ENCODE results near the gene EPB41L5. TPM values are rescaled to one million over a fixed set of nuclear protein-coding genes. Genes with fewer than 3 reads are reported as not detected.

The EPB41L5 gene
- total RNA-seq, 2 donors from 2014 or later: 44.9 to 51.0 TPM

DNA sequence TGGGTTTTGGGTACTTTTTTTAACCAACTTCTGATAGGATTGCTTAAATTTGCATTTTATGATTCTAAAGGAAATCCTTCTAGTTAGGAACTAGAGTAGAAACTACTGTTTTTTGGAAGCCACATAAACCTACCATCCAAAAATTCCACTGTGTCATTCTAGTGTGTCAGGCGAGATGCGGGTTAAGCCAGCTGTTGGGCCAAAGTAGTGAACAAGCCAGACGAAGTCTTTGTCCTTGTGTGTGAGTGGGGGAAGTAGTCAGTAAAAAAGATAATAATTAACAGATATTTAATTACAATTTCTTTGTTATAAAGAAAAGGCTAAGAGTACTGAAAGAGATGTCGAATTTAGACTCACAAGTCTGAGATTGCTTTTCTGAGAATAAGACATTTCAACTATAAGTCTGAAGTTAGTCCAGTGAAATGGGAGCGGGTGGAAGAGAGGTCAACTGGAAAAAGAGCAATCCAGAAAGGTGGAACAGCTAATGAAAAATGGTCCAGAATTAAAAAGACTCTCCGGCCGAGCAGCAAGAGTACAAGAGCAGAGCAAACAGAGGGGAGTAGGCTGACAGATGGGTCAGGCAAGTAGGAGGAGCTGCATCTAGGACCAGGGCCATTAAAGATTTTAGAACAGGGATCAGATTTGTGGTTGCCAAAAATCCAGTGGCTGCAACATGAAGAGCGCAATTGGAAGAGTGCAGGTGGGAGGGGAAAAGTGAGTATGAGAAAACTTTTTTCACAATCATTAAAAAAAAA, 1.5 kb downstream of the EPB41L5 start:
- peaks cover 17% of the 10 kb centered on the region for H3K36me3 Mint-ChIP-seq (ENCODE audit: low read depth)
- DNase-seq: no peak
- TF ChIP-seq, protein P1, sequence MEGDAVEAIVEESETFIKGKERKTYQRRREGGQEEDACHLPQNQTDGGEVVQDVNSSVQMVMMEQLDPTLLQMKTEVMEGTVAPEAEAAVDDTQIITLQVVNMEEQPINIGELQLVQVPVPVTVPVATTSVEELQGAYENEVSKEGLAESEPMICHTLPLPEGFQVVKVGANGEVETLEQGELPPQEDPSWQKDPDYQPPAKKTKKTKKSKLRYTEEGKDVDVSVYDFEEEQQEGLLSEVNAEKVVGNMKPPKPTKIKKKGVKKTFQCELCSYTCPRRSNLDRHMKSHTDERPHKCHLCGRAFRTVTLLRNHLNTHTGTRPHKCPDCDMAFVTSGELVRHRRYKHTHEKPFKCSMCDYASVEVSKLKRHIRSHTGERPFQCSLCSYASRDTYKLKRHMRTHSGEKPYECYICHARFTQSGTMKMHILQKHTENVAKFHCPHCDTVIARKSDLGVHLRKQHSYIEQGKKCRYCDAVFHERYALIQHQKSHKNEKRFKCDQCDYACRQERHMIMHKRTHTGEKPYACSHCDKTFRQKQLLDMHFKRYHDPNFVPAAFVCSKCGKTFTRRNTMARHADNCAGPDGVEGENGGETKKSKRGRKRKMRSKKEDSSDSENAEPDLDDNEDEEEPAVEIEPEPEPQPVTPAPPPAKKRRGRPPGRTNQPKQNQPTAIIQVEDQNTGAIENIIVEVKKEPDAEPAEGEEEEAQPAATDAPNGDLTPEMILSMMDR (conservative IDR thresholded peaks at IDR 0.05): no peak

DNA sequence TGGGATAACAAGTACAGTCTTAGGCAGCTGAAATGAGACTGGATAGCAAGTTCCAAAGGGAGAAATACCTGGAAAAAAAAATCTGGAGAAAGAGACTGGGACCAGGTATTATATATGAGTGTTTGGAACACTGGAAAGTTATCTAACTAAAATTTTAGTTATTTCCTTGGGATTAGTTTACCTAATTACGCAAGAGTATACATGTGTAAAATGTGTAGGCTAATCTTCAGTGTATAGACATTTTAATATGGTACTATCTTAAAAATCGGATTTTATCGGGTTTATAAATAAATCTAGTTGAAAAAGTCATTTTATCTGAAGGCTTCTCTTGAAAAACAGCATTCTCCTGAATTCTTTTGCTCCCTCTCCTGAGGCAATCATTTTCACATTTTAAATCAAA, 3.9 kb downstream of the EPB41L5 start:
- no peaks in the 10 kb centered on the region for H3K27me3 ChIP-seq (ENCODE audit: control insufficient read depth, insufficient read depth, low read length, poor library complexity, severe bottlenecking)
- Mint-ChIP-seq H3K36me3 (ENCODE audit: low read depth) (peaks cover 31% of the 10 kb centered on the region), H3K27me3 (ENCODE audit: insufficient read depth) (peaks cover under 1% of the 10 kb centered on the region), H3K9me3 (peaks cover 4% of the 10 kb centered on the region), H3K4me1 (peaks cover 17% of the 10 kb centered on the region), H3K4me3 (no peak overlapping the region), H3K27ac (no peak overlapping the region)
- TF ChIP-seq, protein P1 (conservative IDR thresholded peaks at IDR 0.05): no peak
- no peak overlapping the region for H3K27ac ChIP-seq (ENCODE audit: low read depth, low read length)
- H3K36me3 ChIP-seq (ENCODE audit: control insufficient read depth, insufficient read depth, low read length): peaks cover 22% of the 10 kb centered on the region
- no peak overlapping the region for H3K4me3 ChIP-seq (ENCODE audit: low read length)
- no peak overlapping the region for H3K9ac ChIP-seq (ENCODE audit: extremely low read depth, low read length, poor library complexity, severe bottlenecking)
- no peaks in the 10 kb centered on the region for H3K9me3 ChIP-seq (ENCODE audit: control insufficient read depth, low read length)
- H3K4me1 ChIP-seq (ENCODE audit: control insufficient read depth, insufficient read depth, low read length): no peaks in the 10 kb centered on the region
- DNase-seq: no peak
- whole genome bisulfite sequencing, 2 experiments (ENCODE audit: insufficient coverage in 1 of 2, insufficient read length in 1 of 2): 94 to 95% methylated on average over 3 of the region's 3 CpGs

More for the DNA sequence above, 1.5 kb downstream of the EPB41L5 start:
- Histone ChIP-seq H3K27ac (ENCODE audit: low read depth, low read length) (no peak overlapping the region), H3K36me3 (ENCODE audit: control insufficient read depth, insufficient read depth, low read length) (peaks cover 10% of the 10 kb centered on the region), H3K9ac (ENCODE audit: extremely low read depth, low read length, poor library complexity, severe bottlenecking) (peak overlapping the region; percentile 91), H3K27me3 (ENCODE audit: control insufficient read depth, insufficient read depth, low read length, poor library complexity, severe bottlenecking) (peaks cover 7% of the 10 kb centered on the region), H3K9me3 (ENCODE audit: control insufficient read depth, low read length) (no peaks in the 10 kb centered on the region), H3K4me3 (ENCODE audit: low read length) (peak overlapping the region; percentile 98), H3K4me1 (ENCODE audit: control insufficient read depth, insufficient read depth, low read length) (no peaks in the 10 kb centered on the region)
- WGBS, 2 experiments (ENCODE audit: insufficient coverage in 1 of 2, insufficient read length in 1 of 2): 83 to 94% methylated on average over 3 to 7 of the region's 8 CpGs
- Mint-ChIP-seq H3K4me1 (peaks cover 17% of the 10 kb centered on the region), H3K27ac (no peak overlapping the region), H3K9me3 (peaks cover 4% of the 10 kb centered on the region), H3K27me3 (ENCODE audit: insufficient read depth) (peaks cover 9% of the 10 kb centered on the region), H3K4me3 (peak overlapping the region; percentile 84)

DNA sequence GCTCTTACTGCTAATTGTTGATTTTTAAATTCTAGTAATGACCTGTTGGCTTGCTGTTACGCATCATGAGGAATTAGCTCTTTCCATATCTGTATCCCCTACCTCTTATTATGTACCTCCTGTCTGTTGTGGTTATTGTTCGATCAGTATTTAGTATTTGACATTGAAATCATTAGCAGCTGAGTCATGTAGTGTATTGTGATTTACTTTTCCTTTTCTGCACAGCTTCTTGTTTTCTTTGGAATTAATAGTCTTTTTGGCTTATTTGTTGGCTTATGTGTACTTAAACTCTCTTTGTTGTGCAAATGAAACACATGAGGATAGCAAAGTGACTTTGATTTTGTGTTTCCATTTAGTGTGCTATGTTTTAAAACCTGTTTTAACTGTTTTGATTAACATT, 4.3 kb downstream of the EPB41L5 start:
- Mint-ChIP-seq H3K36me3 (ENCODE audit: low read depth) (peaks cover 33% of the 10 kb centered on the region), H3K9me3 (peaks cover 5% of the 10 kb centered on the region)

More for the DNA sequence above, 4.3 kb downstream of the EPB41L5 start:
- peaks cover 17% of the 10 kb centered on the region for H3K4me1 Mint-ChIP-seq
- H3K27ac Mint-ChIP-seq: no peak overlapping the region
- H3K9me3 ChIP-seq (ENCODE audit: control insufficient read depth, low read length): no peaks in the 10 kb centered on the region
- H3K9ac ChIP-seq (ENCODE audit: extremely low read depth, low read length, poor library complexity, severe bottlenecking): no peak overlapping the region
- H3K4me3 Mint-ChIP-seq: no peak overlapping the region
- no peaks in the 10 kb centered on the region for H3K27me3 Mint-ChIP-seq (ENCODE audit: insufficient read depth)
- TF ChIP-seq, protein P1 (conservative IDR thresholded peaks at IDR 0.05): no peak
- no peak overlapping the region for H3K4me3 ChIP-seq (ENCODE audit: low read length)
- H3K4me1 ChIP-seq (ENCODE audit: control insufficient read depth, insufficient read depth, low read length): no peaks in the 10 kb centered on the region
- no peak overlapping the region for H3K27ac ChIP-seq (ENCODE audit: low read depth, low read length)
- no peaks in the 10 kb centered on the region for H3K27me3 ChIP-seq (ENCODE audit: control insufficient read depth, insufficient read depth, low read length, poor library complexity, severe bottlenecking)
- peaks cover 22% of the 10 kb centered on the region for H3K36me3 ChIP-seq (ENCODE audit: control insufficient read depth, insufficient read depth, low read length)
- WGBS, 2 experiments (ENCODE audit: insufficient coverage in 1 of 2, insufficient read length in 1 of 2): 96% methylated on average over 2 of the region's 2 CpGs; no CpG with 5 or more reads in 1 of the 2 experiments
- no peak for DNase-seq

Measured in endodermal cell (in vitro differentiated cells).